Brain microvascular endothelial cell (primary cell): ENCODE results near the gene MITD1.
"Not testable (repeated sequence)": the region's sequence is repeated elsewhere in the genome, so short reads cannot be mapped to it uniquely, and the experiment has no call there.

ENCODE experiments used
- DNase-seq: peaks from one replicate; pipeline ENCODE4 v3.0.0-alpha.2; 2020
- H3K27ac ChIP-seq: fragments of 250-450 bp; sonication (Bioruptor Pico); 2 replicates; pipeline ENCODE4 v1.5.1; 2020; ENCODE audit warnings: mild to moderate bottlenecking, moderate library complexity
- H3K27me3 ChIP-seq: fragments of 250-450 bp; sonication (Bioruptor Pico); replicated peaks from 2 replicates; pipeline ENCODE4 v1.5.1; 2020; ENCODE audit warnings: mild to moderate bottlenecking
- H3K36me3 ChIP-seq: fragments of 250-450 bp; sonication (Bioruptor Pico); replicated peaks from 2 replicates; pipeline ENCODE4 v1.5.1; 2020; ENCODE audit warnings: mild to moderate bottlenecking
- H3K4me3 ChIP-seq: 2 replicates; pipeline ENCODE4 v1.5.1; 2011; ENCODE audit warnings: low read depth, mild to moderate bottlenecking, control low read depth, low read length, moderate library complexity
- in situ Hi-C: cut with HindIII; loops from 2 replicates; pipeline ENCODE4 v1.10.0; 2017; ENCODE audit warnings: low sequenced_read_pairs, low pct_ligation_motif_present
- TF ChIP-seq, protein P1 (sequence below): IDR thresholded peaks from 2 replicates; pipeline ENCODE4 v1.5.1; 2011; ENCODE audit warnings: low read depth, mild to moderate bottlenecking, moderate library complexity, low read length, control low read depth, inconsistent platforms; ENCODE audit errors: missing control alignments

Gene MITD1

DNA sequence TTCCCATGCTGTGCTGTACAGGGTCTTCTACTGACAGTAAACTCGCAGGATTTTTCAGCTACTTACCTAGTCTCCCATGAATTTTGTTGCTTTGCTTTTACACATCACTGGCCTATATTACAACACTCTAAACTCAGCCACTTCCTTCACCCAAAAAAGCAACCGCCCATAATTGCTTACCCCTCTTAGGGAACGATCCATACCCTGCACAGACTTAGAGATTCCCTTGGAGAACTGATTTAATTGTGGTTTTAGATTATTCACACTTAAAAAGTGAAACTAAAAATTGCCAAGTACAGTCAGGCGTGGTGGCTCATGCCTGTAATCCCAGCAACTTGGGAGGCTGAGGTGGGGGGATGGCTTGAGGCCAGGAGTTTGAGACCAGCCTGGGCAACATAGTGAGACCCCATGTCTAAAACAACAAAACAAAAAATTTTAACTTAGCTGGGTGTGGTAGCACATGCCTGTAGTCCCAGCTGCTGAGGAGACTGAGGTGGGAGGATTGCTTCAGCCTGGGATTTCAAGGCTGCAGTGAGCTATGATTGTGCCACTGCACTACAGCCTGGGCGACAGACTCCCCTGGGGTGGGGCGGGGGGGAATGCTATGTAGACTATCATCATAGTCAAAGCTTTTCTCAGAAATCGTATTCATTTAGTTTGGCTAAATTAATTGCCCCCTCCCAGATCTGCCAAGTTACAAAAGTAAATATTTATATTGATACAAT lies 19.4 kb upstream of the MITD1 start:
- H3K27me3 ChIP-seq = no peaks in the 10 kb centered on the region
- TF ChIP-seq, protein P1, sequence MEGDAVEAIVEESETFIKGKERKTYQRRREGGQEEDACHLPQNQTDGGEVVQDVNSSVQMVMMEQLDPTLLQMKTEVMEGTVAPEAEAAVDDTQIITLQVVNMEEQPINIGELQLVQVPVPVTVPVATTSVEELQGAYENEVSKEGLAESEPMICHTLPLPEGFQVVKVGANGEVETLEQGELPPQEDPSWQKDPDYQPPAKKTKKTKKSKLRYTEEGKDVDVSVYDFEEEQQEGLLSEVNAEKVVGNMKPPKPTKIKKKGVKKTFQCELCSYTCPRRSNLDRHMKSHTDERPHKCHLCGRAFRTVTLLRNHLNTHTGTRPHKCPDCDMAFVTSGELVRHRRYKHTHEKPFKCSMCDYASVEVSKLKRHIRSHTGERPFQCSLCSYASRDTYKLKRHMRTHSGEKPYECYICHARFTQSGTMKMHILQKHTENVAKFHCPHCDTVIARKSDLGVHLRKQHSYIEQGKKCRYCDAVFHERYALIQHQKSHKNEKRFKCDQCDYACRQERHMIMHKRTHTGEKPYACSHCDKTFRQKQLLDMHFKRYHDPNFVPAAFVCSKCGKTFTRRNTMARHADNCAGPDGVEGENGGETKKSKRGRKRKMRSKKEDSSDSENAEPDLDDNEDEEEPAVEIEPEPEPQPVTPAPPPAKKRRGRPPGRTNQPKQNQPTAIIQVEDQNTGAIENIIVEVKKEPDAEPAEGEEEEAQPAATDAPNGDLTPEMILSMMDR = no peak
- peaks cover 6% of the 10 kb centered on the region for H3K36me3 ChIP-seq
- in situ Hi-C loops = no loop called here
- H3K4me3 ChIP-seq = no peak overlapping the region
- no peak overlapping the region for H3K27ac ChIP-seq
- DNase-seq = no peak

DNA sequence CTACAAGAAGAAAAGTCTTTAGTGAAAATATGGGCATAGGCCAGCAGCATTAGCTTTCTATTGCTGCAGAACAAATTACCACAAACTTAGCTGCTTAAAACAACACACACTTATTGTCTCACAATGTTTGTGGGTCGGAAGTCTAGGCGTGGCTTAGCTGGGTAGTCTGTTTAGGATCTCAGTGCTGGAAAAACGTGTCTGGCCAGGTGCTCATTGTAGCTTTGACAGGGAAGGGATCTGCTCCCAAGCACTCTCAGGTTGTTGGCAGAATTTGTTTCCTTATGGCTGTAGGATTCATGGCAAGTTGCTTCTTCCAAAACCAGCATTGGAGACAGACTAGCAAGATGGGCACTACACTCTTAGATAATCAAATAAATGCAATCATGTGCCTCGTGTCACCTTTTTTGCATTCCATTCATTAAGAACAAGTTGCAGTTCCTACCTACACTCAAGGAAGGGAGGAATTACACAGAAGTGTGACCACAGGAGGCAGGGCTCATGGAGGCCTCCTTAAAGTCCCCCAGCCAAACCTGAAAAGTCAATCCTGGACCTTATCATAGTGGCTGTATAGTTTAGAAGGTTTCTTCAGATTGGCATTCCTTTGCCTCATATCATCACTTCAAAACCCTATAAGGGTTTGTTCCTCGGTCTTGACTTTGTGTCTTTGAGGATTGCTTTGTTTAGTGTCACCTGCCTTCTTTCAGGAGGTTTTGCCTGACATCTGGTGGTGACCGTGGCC lies 17.4 kb upstream of the MITD1 start:
- in situ Hi-C loops = no loop called here
- no peak for DNase-seq
- Histone ChIP-seq H3K27me3 (no peaks in the 10 kb centered on the region), H3K27ac (no peak overlapping the region), H3K4me3 (no peak overlapping the region), H3K36me3 (peaks cover 8% of the 10 kb centered on the region)
- TF ChIP-seq, protein P1 = no peak

DNA sequence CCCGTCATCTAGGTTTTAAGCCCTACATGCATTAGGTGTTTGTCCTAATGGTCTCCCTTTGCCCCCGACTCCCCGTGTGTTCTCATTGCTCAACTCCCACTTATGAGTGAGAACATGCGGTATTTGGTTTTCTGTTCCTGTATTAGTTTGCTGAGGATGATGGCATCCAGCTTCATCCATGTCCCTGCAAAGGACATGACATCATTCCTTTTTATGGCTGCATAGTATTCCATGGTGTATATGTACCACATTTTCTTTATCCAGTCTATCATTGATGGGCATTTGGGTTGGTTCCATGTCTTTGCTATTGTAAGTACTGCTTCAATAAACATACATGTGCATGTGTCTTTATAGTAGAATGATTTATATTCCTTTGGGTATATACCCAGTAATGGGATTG lies 11.5 kb upstream of the MITD1 start:
- peaks cover 14% of the 10 kb centered on the region for H3K36me3 ChIP-seq
- H3K27me3 ChIP-seq, DNase-seq, H3K4me3 ChIP-seq, in situ Hi-C loops, H3K27ac ChIP-seq: not testable (repeated sequence)

DNA sequence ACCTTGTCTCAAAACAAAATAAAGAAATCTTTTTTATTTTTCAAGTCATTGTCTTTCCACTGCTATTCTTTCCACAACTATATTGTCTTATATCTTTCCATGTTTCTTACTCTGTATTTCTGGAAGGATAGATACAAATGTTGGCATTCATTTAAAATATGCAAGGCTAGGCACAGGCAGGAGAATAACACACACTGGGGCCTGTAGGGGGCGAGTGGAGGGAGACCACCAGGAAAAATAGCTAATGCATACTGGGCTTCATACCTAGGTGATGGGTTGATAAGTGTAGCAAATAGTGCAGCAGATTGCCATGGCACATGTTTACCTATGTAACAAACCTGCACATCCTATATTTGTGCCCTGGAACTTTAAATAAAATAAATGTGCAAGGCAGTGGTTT lies 9.7 kb upstream of the MITD1 start:
- no peak for DNase-seq
- no peaks in the 10 kb centered on the region for H3K27me3 ChIP-seq
- peaks cover 11% of the 10 kb centered on the region for H3K36me3 ChIP-seq
- TF ChIP-seq, protein P1 = peak; percentile 42
- in situ Hi-C loops = no loop called here
- no peak overlapping the region for H3K27ac ChIP-seq
- H3K4me3 ChIP-seq = no peak overlapping the region

DNA sequence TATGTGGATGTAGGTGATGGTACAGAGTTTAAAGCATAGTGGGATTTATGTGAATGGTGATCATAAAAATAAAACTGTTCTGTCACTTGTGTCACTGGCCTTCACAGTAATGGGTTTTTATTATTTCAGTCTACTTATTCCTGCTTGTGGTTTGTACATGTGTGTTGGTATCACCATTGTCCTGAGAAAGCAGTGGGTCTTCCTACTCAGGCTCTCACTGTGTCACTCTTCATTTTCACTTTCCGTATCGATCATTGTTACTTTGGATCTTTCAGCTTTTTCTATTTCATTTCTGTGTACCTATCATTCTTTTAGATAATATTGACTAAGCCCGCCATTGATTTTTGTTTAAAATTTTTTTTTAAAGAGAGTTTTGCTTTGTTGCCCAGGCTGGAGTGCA lies 7.5 kb upstream of the MITD1 start:
- H3K27ac ChIP-seq = no peak overlapping the region

DNA sequence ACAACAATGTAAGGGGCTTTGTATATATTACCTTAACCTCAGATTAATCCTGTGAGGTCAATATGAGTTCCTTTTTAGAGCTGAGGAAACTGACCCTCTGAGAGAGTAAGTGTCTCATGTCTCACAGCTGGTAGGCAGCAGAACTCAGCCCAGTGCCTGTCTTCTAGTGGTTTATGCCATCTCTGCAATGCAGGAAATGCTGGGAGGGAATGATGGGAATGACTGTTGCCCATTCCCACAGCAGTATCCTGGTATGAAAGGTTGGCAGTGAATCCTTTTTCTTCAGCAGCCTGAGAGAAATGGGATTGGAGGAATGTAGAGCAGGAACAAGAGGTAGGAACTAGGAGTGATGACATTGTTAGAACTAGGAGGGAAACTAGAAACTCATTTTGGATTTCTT lies 6.2 kb upstream of the MITD1 start:
- no peak overlapping the region for H3K4me3 ChIP-seq
- H3K36me3 ChIP-seq = peaks cover 3% of the 10 kb centered on the region
- TF ChIP-seq, protein P1 = no peak
- no peak overlapping the region for H3K27ac ChIP-seq
- no peak for DNase-seq
- no peaks in the 10 kb centered on the region for H3K27me3 ChIP-seq
- in situ Hi-C loops = no loop called here

More for the DNA sequence above, 7.5 kb upstream of the MITD1 start:
- no peak overlapping the region for H3K4me3 ChIP-seq
- in situ Hi-C loops = no loop called here
- no peaks in the 10 kb centered on the region for H3K27me3 ChIP-seq
- no peak for DNase-seq
- H3K36me3 ChIP-seq = peaks cover 5% of the 10 kb centered on the region
- TF ChIP-seq, protein P1 = no peak
